Lower leg skin (tissue), 4 donors: ENCODE measurements around the gene RNF141. TPM values are rescaled to one million over a fixed set of nuclear protein-coding genes. Genes with fewer than 3 reads are reported as not detected.

Experiments
- DNase-seq, 2 donors: peaks; one replicate each; pipeline ENCODE4 v3.0.0-alpha.2; 2019; ENCODE audit warnings: low spot score in 2 of 2
- H3K4me3 ChIP-seq: fragments of 200-600 bp; sonication (generic); 2 replicates; pipeline ENCODE4 v1.5.1; 2017; ENCODE audit warnings: mild to moderate bottlenecking, low read depth; ENCODE audit not compliant: poor library complexity, severe bottlenecking
- POLR2A ChIP-seq, 2 donors: fragments of 450-650 bp; IDR thresholded peaks; one replicate each; pipeline ENCODE4 v1.6.1; 2016 to 2017; ENCODE audit warnings: antibody characterized with exemption in 2 of 2, mild to moderate bottlenecking in 1 of 2, moderate library complexity in 1 of 2
- WGBS, 2 donors: methylation state at CpG; one replicate each; pipeline ENCODE4 v1.1.5; 2018; 5-methylcytosine and 5-hydroxymethylcytosine counted together
- intact Hi-C: fragments of 100-400 bp; cut with DNase I; formaldehyde crosslinking; loops from one replicate; pipeline ENCODE4 v1.15.0; 2023; ENCODE audit warnings: low total_unique reads
- total RNA-seq, 4 donors: library from RNA; depleted of rRNA; stranded (reverse); fragments of >200 nt; gene quantifications; one replicate each; pipeline ENCODE4 v1.1.0, GENCODE V29; 2016
- TF ChIP-seq, protein P1 (sequence below), 3 donors: fragments of 450-650 bp; IDR thresholded peaks; one replicate each; pipeline ENCODE4 v1.5.1; 2016; ENCODE audit warnings: antibody characterized with exemption in 3 of 3, mild to moderate bottlenecking in 3 of 3, moderate library complexity in 2 of 3

The RNF141 gene
- total RNA-seq, 4 donors from 2014 or later: 70.6 to 74.9 (median 74.2) TPM

GRCh38 chr11:10526974-10527918, 13.7 kb downstream of the RNF141 start:
- DNase-seq: no peak
- WGBS, 2 donors: 66 to 68% methylated on average over 6 of the region's 6 CpGs
- TF ChIP-seq POLR2A (IDR thresholded peaks at IDR 0.05): no peak
- TF ChIP-seq, protein P1, sequence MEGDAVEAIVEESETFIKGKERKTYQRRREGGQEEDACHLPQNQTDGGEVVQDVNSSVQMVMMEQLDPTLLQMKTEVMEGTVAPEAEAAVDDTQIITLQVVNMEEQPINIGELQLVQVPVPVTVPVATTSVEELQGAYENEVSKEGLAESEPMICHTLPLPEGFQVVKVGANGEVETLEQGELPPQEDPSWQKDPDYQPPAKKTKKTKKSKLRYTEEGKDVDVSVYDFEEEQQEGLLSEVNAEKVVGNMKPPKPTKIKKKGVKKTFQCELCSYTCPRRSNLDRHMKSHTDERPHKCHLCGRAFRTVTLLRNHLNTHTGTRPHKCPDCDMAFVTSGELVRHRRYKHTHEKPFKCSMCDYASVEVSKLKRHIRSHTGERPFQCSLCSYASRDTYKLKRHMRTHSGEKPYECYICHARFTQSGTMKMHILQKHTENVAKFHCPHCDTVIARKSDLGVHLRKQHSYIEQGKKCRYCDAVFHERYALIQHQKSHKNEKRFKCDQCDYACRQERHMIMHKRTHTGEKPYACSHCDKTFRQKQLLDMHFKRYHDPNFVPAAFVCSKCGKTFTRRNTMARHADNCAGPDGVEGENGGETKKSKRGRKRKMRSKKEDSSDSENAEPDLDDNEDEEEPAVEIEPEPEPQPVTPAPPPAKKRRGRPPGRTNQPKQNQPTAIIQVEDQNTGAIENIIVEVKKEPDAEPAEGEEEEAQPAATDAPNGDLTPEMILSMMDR (IDR thresholded peaks at IDR 0.05): no peak
- no peak overlapping the region for H3K4me3 ChIP-seq
- intact Hi-C loops: no loop called here

- intact Hi-C loops: no loop called here
- H3K4me3 ChIP-seq: no peak overlapping the region
- TF ChIP-seq, protein P1 (IDR thresholded peaks at IDR 0.05): no peak
- TF ChIP-seq POLR2A (IDR thresholded peaks at IDR 0.05): no peak
- WGBS, 2 donors: 43 to 51% methylated on average over 1 of the region's 1 CpG
- no peak for DNase-seq
Measured at GRCh38 chr11:10524471-10524870, 16.5 kb downstream of the RNF141 start.

- WGBS, 2 donors: 39% methylated on average over 2 of the region's 2 CpGs
- H3K4me3 ChIP-seq: no peak overlapping the region
- TF ChIP-seq POLR2A (IDR thresholded peaks at IDR 0.05): no peak
- TF ChIP-seq, protein P1 (IDR thresholded peaks at IDR 0.05): no peak
- no peak for DNase-seq
- intact Hi-C loops: no loop called here
Measured at GRCh38 chr11:10522921-10523320, 18.1 kb downstream of the RNF141 start.

DNA sequence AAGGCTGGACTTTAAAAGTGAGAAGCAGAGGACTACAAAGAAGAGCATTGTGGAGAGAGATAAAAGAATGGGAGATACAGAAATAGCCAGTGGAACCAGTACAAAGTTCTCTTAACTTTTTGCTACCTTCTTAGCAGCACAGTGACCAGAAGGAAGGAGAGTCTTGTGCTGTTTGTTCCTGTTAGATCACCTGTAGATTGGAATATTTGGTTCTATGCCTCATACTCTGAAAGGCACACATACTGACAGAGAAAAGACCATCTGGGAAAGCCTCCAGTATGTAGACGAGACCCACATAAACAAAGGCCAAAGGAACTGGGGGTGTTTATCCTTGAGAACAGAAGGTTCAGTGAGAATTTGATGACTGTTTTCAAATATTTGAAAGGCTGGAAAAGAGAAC, 18.7 kb downstream of the RNF141 start:
- intact Hi-C loops: no loop called here
- WGBS, 2 donors: 41 to 48% methylated on average over 1 of the region's 1 CpG
- no peak overlapping the region for H3K4me3 ChIP-seq
- TF ChIP-seq, protein P1 (IDR thresholded peaks at IDR 0.05): no peak
- no peak for TF ChIP-seq POLR2A (IDR thresholded peaks at IDR 0.05)
- DNase-seq: no peak

DNA sequence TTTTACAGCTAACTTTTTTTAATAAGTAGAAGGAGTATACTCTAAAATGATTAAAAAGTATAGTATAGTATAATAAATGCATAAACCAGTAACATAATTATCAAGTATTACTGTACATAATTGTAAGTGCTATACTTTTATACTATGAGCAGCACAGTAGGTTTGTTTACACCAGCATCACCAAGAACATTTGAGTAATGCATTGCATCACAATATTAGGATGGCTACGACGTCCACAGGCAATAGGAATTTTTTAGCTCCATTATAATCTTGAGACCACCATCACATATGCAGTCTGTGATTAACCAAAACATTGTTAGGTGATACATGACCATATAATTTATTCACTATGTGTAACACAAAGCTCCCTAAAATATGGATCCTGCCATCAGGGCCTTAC, 20.4 kb downstream of the RNF141 start:
- intact Hi-C loops: no loop called here
- DNase-seq: no peak
- 83 to 92% methylated on average over 2 of the region's 2 CpGs for WGBS, 2 donors
- TF ChIP-seq, protein P1 (IDR thresholded peaks at IDR 0.05): no peak
- TF ChIP-seq POLR2A (IDR thresholded peaks at IDR 0.05): no peak
- no peak overlapping the region for H3K4me3 ChIP-seq
